Suppressor macrophage (primary cell): ENCODE data around the gene ZNF420.
"Not testable (repeated sequence)": the region's sequence is repeated elsewhere in the genome, so short reads cannot be mapped to it uniquely, and the experiment has no call there.

Source experiments
- DNase-seq, 4 experiments: peaks; one replicate each; pipeline ENCODE4 v3.0.0-alpha.2; 2020 to 2022
- total RNA-seq, 17 experiments: gene quantifications; one replicate each; lab custom pipeline; 2026; ENCODE audit warnings: mixed read lengths in 6 of 17, inconsistent platforms in 3 of 17; lab: John Stamatoyannopoulos, UW

ZNF420 gene
- 0.45 to 10.1 (median 4.7) reads per million in 17 experiments for total RNA-seq

GRCh38 chr19:37077934-37078716 lies at the start of gene ZNF420:
TSS of gene ZNF420 (plus strand) at chr19:37078433. CDS start at chr19:37089119, 10,686 bp downstream.
- peak; percentile 93 to 97 (median 96) for DNase-seq

- no peak for DNase-seq
Observed at GRCh38 chr19:37045140-37045539, 33.1 kb upstream of the ZNF420 start.

- DNase-seq: no peak
Observed at GRCh38 chr19:37055330-37055729, 22.9 kb upstream of the ZNF420 start.

- DNase-seq: no peak
Observed at GRCh38 chr19:37056776-37057175, 21.5 kb upstream of the ZNF420 start.

GRCh38 chr19:37059142-37059541 lies 19.1 kb upstream of the ZNF420 start:
- no peak for DNase-seq

- DNase-seq: not testable (repeated sequence)
Observed at GRCh38 chr19:37064886-37065285, 13.3 kb upstream of the ZNF420 start.

GRCh38 chr19:37074111-37074510 lies 4.1 kb upstream of the ZNF420 start:
- DNase-seq: no peak

GRCh38 chr19:37074819-37075362 lies 3.3 kb upstream of the ZNF420 start:
- DNase-seq: no peak

GRCh38 chr19:37076524-37076923 lies 1.7 kb upstream of the ZNF420 start:
- not testable (repeated sequence) for DNase-seq

GRCh38 chr19:37077501-37077933 lies 716 bp upstream of the ZNF420 start:
- no peak for DNase-seq

GRCh38 chr19:37078717-37079032 lies 442 bp downstream of the ZNF420 start:
- DNase-seq: peak in 1 of 4 experiments; percentile 3

GRCh38 chr19:37079238-37079637 lies 1.0 kb downstream of the ZNF420 start:
- no peak for DNase-seq

GRCh38 chr19:37082307-37082706 lies 4.1 kb downstream of the ZNF420 start:
- no peak for DNase-seq

- DNase-seq: no peak
Observed at GRCh38 chr19:37087110-37087509, 8.9 kb downstream of the ZNF420 start.

- DNase-seq: no peak
Observed at GRCh38 chr19:37095859-37096258, 17.6 kb downstream of the ZNF420 start.

GRCh38 chr19:37098570-37098969 lies 20.3 kb downstream of the ZNF420 start:
- no peak for DNase-seq

GRCh38 chr19:37104135-37104534 lies 25.9 kb downstream of the ZNF420 start:
- not testable (repeated sequence) for DNase-seq

- not testable (repeated sequence) for DNase-seq
Observed at GRCh38 chr19:37111753-37112152, 33.5 kb downstream of the ZNF420 start.

- DNase-seq: peak in 1 of 4 experiments; percentile 3
Observed at GRCh38 chr19:37114001-37114400, 35.8 kb downstream of the ZNF420 start.

GRCh38 chr19:37122093-37122492 lies 43.9 kb downstream of the ZNF420 start:
- DNase-seq: not testable (repeated sequence)

- peak in 1 of 4 experiments; percentile 1 for DNase-seq
Observed at GRCh38 chr19:37127999-37128820, 50.0 kb downstream of the ZNF420 start.

GRCh38 chr19:37128821-37129177 lies 50.6 kb downstream of the ZNF420 start:
- DNase-seq: peak in 1 of 4 experiments; percentile 1

- DNase-seq: no peak
Observed at GRCh38 chr19:37136111-37136510, 57.9 kb downstream of the ZNF420 start.
